Endothelial cell (in vitro differentiated cells): ENCODE data around the gene ARHGEF4. TPM values are rescaled to one million over a fixed set of nuclear protein-coding genes. Genes with fewer than 3 reads are reported as not detected.

Source experiments
- DNase-seq: peaks from one replicate; pipeline ENCODE4 v3.0.0; 2021; ENCODE audit warnings: low spot score
- H3K27ac Mint-ChIP-seq: one replicate; pipeline ENCODE4 v1.8.0; 2021; ENCODE audit warnings: mixed read lengths, inconsistent platforms; ENCODE audit not compliant: unreplicated experiment
- H3K27me3 Mint-ChIP-seq: one replicate; pipeline ENCODE4 v1.8.0; 2021; ENCODE audit warnings: mild to moderate bottlenecking, moderate library complexity, mixed read lengths, inconsistent platforms; ENCODE audit not compliant: unreplicated experiment
- H3K36me3 Mint-ChIP-seq: one replicate; pipeline ENCODE4 v1.8.0; 2021; ENCODE audit warnings: mild to moderate bottlenecking, low read depth, mixed read lengths, inconsistent platforms; ENCODE audit not compliant: unreplicated experiment
- H3K4me1 Mint-ChIP-seq: one replicate; pipeline ENCODE4 v1.8.0; 2021; ENCODE audit warnings: mild to moderate bottlenecking, mixed read lengths, inconsistent platforms; ENCODE audit not compliant: unreplicated experiment
- H3K4me3 Mint-ChIP-seq: one replicate; pipeline ENCODE4 v1.8.0; 2021; ENCODE audit warnings: mild to moderate bottlenecking, mixed read lengths, inconsistent platforms; ENCODE audit not compliant: unreplicated experiment
- H3K9me3 Mint-ChIP-seq: one replicate; pipeline ENCODE4 v1.8.0; 2021; ENCODE audit warnings: mixed read lengths, inconsistent platforms; ENCODE audit not compliant: unreplicated experiment
- CTCF ChIP-seq: fragments of 200-600 bp; sonication (generic); IDR thresholded peaks from one replicate; pipeline ENCODE4 v1.5.0; 2021; ENCODE audit warnings: antibody characterized with exemption; ENCODE audit not compliant: unreplicated experiment
- total RNA-seq: library from RNA; stranded (reverse); fragmentation: NEBNext Ultra II Directional; extraction: Animal tissue kit (Norgen Biotek cat#: 25700); gene quantifications from one replicate; pipeline ENCODE4 v1.2.1, GENCODE V29; 2021; ENCODE audit not compliant: unreplicated experiment

The ARHGEF4 gene
- total RNA-seq, 1 donor from 2014 or later, result 10.3 TPM

- Mint-ChIP-seq H3K27me3 (peaks cover 6% of the 10 kb centered on the region), H3K9me3 (no peaks in the 10 kb centered on the region), H3K36me3 (no peaks in the 10 kb centered on the region), H3K4me3 (no peak overlapping the region), H3K27ac (no peak overlapping the region), H3K4me1 (no peaks in the 10 kb centered on the region)
- TF ChIP-seq CTCF, result no peak
- DNase-seq, result no peak
These were observed 9.5 kb downstream of the ARHGEF4 start for GRCh38 chr2:130846233-130846632.

- no peak for TF ChIP-seq CTCF
- Mint-ChIP-seq H3K27ac (no peak overlapping the region), H3K27me3 (peaks cover 6% of the 10 kb centered on the region), H3K4me1 (no peaks in the 10 kb centered on the region), H3K9me3 (no peaks in the 10 kb centered on the region), H3K36me3 (no peaks in the 10 kb centered on the region), H3K4me3 (no peak overlapping the region)
- DNase-seq, result no peak
These were observed 10.1 kb downstream of the ARHGEF4 start for GRCh38 chr2:130846686-130847375.

GRCh38 chr2:130847776-130848525 lies 11.2 kb downstream of the ARHGEF4 start:
- Mint-ChIP-seq H3K4me1 (no peaks in the 10 kb centered on the region), H3K4me3 (no peak overlapping the region), H3K36me3 (no peaks in the 10 kb centered on the region), H3K27ac (no peak overlapping the region), H3K9me3 (no peaks in the 10 kb centered on the region), H3K27me3 (peaks cover 6% of the 10 kb centered on the region)
- TF ChIP-seq CTCF, result no peak
- no peak for DNase-seq

- H3K9me3 Mint-ChIP-seq, result no peaks in the 10 kb centered on the region
- no peak overlapping the region for H3K27ac Mint-ChIP-seq
- TF ChIP-seq CTCF, result no peak
- no peak for DNase-seq
- H3K4me3 Mint-ChIP-seq, result no peak overlapping the region
- peaks cover 6% of the 10 kb centered on the region for H3K27me3 Mint-ChIP-seq
- H3K36me3 Mint-ChIP-seq, result no peaks in the 10 kb centered on the region
- no peaks in the 10 kb centered on the region for H3K4me1 Mint-ChIP-seq
These were observed 12.0 kb downstream of the ARHGEF4 start for GRCh38 chr2:130848526-130849210.
